HEK293 (cell line): ENCODE results near the gene EFCC1.

Source experiments
- CTCF ChIA-PET: fragments of 350-600 bp; formaldehyde crosslinking; extraction: SDS; loops from one replicate; lab custom pipeline; 2021; ENCODE audit warnings: antibody characterized with exemption; lab: Yijun Ruan, JAX
- POLR2A ChIA-PET: fragments of 300-600 bp; formaldehyde crosslinking; extraction: SDS; loops from one replicate; lab custom pipeline; 2020; ENCODE audit warnings: antibody characterized with exemption, inconsistent platforms; lab: Yijun Ruan, JAX
- H3K27ac ChIP-seq: fragments of 200-500 bp; sonication (Bioruptor generic); 2 replicates; pipeline ENCODE4 v1.5.1; 2014; ENCODE audit warnings: low read depth, low read length, control low read depth, inconsistent platforms; ENCODE audit errors: extremely low read depth
- H3K36me3 ChIP-seq, 2 experiments: fragments of 200-500 bp in 1 of 2; sonication (Bioruptor generic) in 1 of 2; 1 replicate in 1 of 2; 2 replicates in 1 of 2; pipeline ENCODE4 v1.5.1; 2014 to 2017; ENCODE audit warnings: inconsistent platforms in 2 of 2, low read length in 2 of 2; ENCODE audit not compliant: control insufficient read depth in 2 of 2, insufficient read depth in 1 of 2
- H3K4me1 ChIP-seq: fragments of 200-500 bp; sonication (Bioruptor generic); 2 replicates; pipeline ENCODE4 v1.5.1; 2014; ENCODE audit warnings: mild to moderate bottlenecking, low read length, inconsistent platforms; ENCODE audit not compliant: control insufficient read depth, insufficient read depth
- H3K4me3 ChIP-seq: 2 replicates; pipeline ENCODE4 v1.5.1; 2011; ENCODE audit warnings: low read depth, mild to moderate bottlenecking, control low read depth, low read length, moderate library complexity
- H3K9me3 ChIP-seq: fragments of 200-500 bp; sonication (Bioruptor generic); 2 replicates; pipeline ENCODE4 v1.5.1; 2014; ENCODE audit warnings: low read depth, low read length, inconsistent platforms; ENCODE audit not compliant: control insufficient read depth, insufficient read depth
- KLF16 ChIP-seq: fragments of 450-650 bp; formaldehyde crosslinking; IDR thresholded peaks from 2 replicates; pipeline ENCODE4 v1.5.1; 2017; ENCODE audit warnings: missing biosample characterization, missing genetic modification characterization
- REPIN1 ChIP-seq: fragments of 450-650 bp; formaldehyde crosslinking; IDR thresholded peaks from 2 replicates; pipeline ENCODE4 v1.5.1; 2017; ENCODE audit warnings: missing biosample characterization, missing genetic modification characterization, low read depth
- SALL2 ChIP-seq: fragments of 450-650 bp; formaldehyde crosslinking; IDR thresholded peaks from 2 replicates; pipeline ENCODE4 v1.5.0; 2017; ENCODE audit warnings: missing biosample characterization, mild to moderate bottlenecking, missing genetic modification characterization, borderline replicate concordance
- ZFHX2 ChIP-seq: fragments of 450-650 bp; formaldehyde crosslinking; conservative IDR thresholded peaks from 2 replicates; pipeline ENCODE4 v1.5.1; 2016; ENCODE audit warnings: missing biosample characterization, missing genetic modification characterization
- ZFP3 ChIP-seq: fragments of 450-650 bp; formaldehyde crosslinking; IDR thresholded peaks from 2 replicates; pipeline ENCODE4 v1.5.1; 2016; ENCODE audit warnings: low read depth, missing biosample characterization, missing genetic modification characterization
- ZIC2 ChIP-seq: fragments of 450-650 bp; formaldehyde crosslinking; IDR thresholded peaks from 2 replicates; pipeline ENCODE4 v1.5.1; 2016; ENCODE audit warnings: missing biosample characterization, missing genetic modification characterization
- ZNF473 ChIP-seq: fragments of 450-650 bp; formaldehyde crosslinking; IDR thresholded peaks from 2 replicates; pipeline ENCODE4 v1.5.1; 2017; ENCODE audit warnings: missing biosample characterization, missing genetic modification characterization
- ZNF624 ChIP-seq: fragments of 450-650 bp; formaldehyde crosslinking; IDR thresholded peaks from 2 replicates; pipeline ENCODE4 v1.5.1; 2017; ENCODE audit warnings: missing biosample characterization, missing genetic modification characterization
- ZNF626 ChIP-seq: fragments of 450-650 bp; sonication (Bioruptor Pico); formaldehyde crosslinking; IDR thresholded peaks from 2 replicates; pipeline ENCODE4 v1.5.1; 2018; ENCODE audit warnings: missing biosample characterization, missing genetic modification characterization, inconsistent platforms
- ZNF792 ChIP-seq: fragments of 450-650 bp; formaldehyde crosslinking; IDR thresholded peaks from 2 replicates; pipeline ENCODE4 v1.5.1; 2016; ENCODE audit warnings: missing biosample characterization, missing genetic modification characterization
- TF ChIP-seq, protein P1 (sequence below): fragments of 450-650 bp; formaldehyde crosslinking; IDR thresholded peaks from 2 replicates; pipeline ENCODE4 v1.5.1; 2016; ENCODE audit warnings: missing biosample characterization, missing genetic modification characterization
- TF ChIP-seq, protein P2 (sequence below): fragments of 450-650 bp; formaldehyde crosslinking; IDR thresholded peaks from 2 replicates; pipeline ENCODE4 v1.5.0; 2017; ENCODE audit warnings: missing biosample characterization, missing genetic modification characterization, borderline replicate concordance
- TF ChIP-seq, protein P3 (sequence below): fragments of 450-650 bp; formaldehyde crosslinking; IDR thresholded peaks from 2 replicates; pipeline ENCODE4; 2016; ENCODE audit warnings: missing biosample characterization, missing genetic modification characterization
- TF ChIP-seq, protein P4 (sequence below): fragments of 450-650 bp; formaldehyde crosslinking; IDR thresholded peaks from 2 replicates; pipeline ENCODE4 v1.5.1; 2016; ENCODE audit warnings: missing biosample characterization, missing genetic modification characterization

Gene EFCC1

DNA sequence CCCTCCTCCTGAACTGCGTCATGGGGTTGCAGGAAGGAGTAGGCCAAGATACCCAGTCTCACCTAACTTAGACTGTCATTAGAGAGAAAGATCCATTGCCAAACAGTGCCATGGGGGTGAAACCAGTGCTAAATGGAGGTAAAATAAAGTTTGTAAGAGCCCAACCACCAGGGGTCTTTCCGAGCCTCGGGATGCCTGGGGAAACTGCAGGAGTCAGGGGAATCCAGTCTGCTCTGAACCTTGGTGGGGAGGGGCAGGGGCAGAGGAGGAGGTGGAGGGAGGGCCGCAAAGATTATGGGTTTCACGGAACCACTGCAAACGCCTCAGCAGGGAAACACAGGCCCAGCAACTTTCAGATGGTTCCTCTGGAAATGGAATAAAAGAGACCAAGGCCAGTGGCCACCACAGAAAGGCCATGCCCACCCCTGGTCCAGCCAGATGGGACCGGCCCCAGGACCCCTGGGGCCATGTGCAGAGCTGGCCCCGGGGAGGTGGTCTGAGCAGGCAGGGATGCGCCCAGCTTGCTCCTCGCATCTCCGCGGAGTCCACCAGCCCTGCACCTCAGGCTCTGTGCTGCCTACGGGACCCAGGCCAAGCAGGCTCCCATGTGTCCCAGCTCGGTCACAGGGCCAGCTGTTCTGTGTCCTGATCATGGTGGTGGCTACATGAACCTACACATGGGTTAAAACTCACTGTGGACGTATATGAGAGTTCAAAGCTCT lies 39.6 kb downstream of the EFCC1 start:
- ChIA-PET CTCF (interaction anchor here (1.0 to 1.7 kb wide), 2 partner anchors 10 to 12 kb away, joined by 4 read pairs; no protein-coding TSS in a partner anchor), POLR2A (no interaction called here)
- Histone ChIP-seq H3K27ac (no peak overlapping the region), H3K9me3 (no peaks in the 10 kb centered on the region), H3K4me3 (no peak overlapping the region), H3K36me3 (no peaks in the 10 kb centered on the region), H3K4me1 (no peaks in the 10 kb centered on the region)
- TF ChIP-seq, protein P1, sequence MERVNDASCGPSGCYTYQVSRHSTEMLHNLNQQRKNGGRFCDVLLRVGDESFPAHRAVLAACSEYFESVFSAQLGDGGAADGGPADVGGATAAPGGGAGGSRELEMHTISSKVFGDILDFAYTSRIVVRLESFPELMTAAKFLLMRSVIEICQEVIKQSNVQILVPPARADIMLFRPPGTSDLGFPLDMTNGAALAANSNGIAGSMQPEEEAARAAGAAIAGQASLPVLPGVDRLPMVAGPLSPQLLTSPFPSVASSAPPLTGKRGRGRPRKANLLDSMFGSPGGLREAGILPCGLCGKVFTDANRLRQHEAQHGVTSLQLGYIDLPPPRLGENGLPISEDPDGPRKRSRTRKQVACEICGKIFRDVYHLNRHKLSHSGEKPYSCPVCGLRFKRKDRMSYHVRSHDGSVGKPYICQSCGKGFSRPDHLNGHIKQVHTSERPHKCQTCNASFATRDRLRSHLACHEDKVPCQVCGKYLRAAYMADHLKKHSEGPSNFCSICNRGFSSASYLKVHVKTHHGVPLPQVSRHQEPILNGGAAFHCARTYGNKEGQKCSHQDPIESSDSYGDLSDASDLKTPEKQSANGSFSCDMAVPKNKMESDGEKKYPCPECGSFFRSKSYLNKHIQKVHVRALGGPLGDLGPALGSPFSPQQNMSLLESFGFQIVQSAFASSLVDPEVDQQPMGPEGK, result no peak
- TF ChIP-seq ZIC2, result peak; percentile 10; the same call in 1 of the 2 replicates

DNA sequence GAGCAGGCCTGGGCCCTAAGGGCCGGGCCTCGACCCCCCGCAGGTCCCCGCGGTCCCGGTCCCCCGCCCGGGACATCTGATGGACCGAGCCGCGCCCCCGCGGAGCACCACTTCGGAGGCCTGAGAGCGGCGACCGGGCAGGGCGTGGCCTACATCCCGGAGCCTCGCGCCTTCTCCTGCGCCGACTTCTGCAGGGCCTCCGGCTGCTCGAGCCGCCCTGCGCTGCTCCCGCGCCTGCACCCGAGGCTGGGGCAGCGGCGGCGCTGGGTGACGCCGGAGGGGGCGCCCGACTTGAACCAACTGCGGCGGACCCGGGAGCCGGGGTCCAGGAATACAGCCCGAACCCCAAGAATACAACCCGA lies 44.6 kb downstream of the EFCC1 start:
- no peaks in the 10 kb centered on the region for H3K4me1 ChIP-seq
- no peak overlapping the region for H3K4me3 ChIP-seq
- TF ChIP-seq ZNF624 (tag by site-specific recombination) (no peak), KLF16 (no peak), ZNF626 (tag by site-specific recombination) (no peak), ZNF792 (tag by site-specific recombination) (no peak), ZFP3 (tag by site-specific recombination) (no peak), ZFHX2 (tag by site-specific recombination) (no peak), ZNF473 (tag by site-specific recombination) (no peak), REPIN1 (tag by site-specific recombination) (no peak), SALL2 (tag by site-specific recombination) (no peak)
- TF ChIP-seq, protein P2, sequence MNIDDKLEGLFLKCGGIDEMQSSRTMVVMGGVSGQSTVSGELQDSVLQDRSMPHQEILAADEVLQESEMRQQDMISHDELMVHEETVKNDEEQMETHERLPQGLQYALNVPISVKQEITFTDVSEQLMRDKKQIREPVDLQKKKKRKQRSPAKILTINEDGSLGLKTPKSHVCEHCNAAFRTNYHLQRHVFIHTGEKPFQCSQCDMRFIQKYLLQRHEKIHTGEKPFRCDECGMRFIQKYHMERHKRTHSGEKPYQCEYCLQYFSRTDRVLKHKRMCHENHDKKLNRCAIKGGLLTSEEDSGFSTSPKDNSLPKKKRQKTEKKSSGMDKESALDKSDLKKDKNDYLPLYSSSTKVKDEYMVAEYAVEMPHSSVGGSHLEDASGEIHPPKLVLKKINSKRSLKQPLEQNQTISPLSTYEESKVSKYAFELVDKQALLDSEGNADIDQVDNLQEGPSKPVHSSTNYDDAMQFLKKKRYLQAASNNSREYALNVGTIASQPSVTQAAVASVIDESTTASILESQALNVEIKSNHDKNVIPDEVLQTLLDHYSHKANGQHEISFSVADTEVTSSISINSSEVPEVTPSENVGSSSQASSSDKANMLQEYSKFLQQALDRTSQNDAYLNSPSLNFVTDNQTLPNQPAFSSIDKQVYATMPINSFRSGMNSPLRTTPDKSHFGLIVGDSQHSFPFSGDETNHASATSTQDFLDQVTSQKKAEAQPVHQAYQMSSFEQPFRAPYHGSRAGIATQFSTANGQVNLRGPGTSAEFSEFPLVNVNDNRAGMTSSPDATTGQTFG (tag by site-specific recombination), result no peak
- TF ChIP-seq, protein P3, sequence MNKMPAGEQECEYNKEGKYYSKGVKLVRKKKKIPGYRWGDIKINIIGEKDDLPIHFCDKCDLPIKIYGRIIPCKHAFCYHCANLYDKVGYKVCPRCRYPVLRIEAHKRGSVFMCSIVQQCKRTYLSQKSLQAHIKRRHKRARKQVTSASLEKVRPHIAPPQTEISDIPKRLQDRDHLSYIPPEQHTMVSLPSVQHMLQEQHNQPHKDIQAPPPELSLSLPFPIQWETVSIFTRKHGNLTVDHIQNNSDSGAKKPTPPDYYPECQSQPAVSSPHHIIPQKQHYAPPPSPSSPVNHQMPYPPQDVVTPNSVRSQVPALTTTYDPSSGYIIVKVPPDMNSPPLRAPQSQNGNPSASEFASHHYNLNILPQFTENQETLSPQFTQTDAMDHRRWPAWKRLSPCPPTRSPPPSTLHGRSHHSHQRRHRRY (tag by site-specific recombination), result no peak
- TF ChIP-seq, protein P4, sequence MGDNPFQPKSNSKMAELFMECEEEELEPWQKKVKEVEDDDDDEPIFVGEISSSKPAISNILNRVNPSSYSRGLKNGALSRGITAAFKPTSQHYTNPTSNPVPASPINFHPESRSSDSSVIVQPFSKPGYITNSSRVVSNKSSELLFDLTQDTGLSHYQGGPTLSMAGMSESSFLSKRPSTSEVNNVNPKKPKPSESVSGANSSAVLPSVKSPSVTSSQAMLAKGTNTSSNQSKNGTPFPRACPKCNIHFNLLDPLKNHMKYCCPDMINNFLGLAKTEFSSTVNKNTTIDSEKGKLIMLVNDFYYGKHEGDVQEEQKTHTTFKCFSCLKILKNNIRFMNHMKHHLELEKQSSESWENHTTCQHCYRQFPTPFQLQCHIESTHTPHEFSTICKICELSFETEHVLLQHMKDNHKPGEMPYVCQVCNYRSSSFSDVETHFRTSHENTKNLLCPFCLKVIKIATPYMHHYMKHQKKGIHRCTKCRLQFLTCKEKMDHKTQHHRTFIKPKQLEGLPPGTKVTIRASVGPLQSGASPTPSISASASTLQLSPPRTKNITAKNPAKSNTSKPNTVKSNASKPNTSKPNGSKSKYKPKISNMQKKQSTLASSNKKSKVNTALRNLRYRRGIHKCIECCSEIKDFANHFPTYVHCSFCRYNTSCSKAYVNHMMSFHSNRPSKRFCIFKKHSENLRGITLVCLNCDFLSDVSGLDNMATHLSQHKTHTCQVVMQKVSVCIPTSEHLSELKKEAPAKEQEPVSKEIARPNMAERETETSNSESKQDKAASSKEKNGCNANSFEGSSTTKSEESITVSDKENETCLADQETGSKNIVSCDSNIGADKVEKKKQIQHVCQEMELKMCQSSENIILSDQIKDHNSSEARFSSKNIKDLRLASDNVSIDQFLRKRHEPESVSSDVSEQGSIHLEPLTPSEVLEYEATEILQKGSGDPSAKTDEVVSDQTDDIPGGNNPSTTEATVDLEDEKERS, result no peak
- H3K9me3 ChIP-seq, result no peaks in the 10 kb centered on the region
- no peaks in the 10 kb centered on the region for H3K36me3 ChIP-seq
- ChIA-PET CTCF (no interaction called here), POLR2A (no interaction called here)
- H3K27ac ChIP-seq, result no peak overlapping the region
